NCI-H526 treated with DMSO at 0.1 percent for 48 hours (cell line): Measurements from ENCODE around the gene EXOC2.
A peak's percentile ranks its signal among the peaks of the same experiment; 100 is the strongest.

Experiments
- DNase-seq: peaks from one replicate; lab custom pipeline; 2025; lab: John Stamatoyannopoulos, UW

EXOC2 gene, protein sequence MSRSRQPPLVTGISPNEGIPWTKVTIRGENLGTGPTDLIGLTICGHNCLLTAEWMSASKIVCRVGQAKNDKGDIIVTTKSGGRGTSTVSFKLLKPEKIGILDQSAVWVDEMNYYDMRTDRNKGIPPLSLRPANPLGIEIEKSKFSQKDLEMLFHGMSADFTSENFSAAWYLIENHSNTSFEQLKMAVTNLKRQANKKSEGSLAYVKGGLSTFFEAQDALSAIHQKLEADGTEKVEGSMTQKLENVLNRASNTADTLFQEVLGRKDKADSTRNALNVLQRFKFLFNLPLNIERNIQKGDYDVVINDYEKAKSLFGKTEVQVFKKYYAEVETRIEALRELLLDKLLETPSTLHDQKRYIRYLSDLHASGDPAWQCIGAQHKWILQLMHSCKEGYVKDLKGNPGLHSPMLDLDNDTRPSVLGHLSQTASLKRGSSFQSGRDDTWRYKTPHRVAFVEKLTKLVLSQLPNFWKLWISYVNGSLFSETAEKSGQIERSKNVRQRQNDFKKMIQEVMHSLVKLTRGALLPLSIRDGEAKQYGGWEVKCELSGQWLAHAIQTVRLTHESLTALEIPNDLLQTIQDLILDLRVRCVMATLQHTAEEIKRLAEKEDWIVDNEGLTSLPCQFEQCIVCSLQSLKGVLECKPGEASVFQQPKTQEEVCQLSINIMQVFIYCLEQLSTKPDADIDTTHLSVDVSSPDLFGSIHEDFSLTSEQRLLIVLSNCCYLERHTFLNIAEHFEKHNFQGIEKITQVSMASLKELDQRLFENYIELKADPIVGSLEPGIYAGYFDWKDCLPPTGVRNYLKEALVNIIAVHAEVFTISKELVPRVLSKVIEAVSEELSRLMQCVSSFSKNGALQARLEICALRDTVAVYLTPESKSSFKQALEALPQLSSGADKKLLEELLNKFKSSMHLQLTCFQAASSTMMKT

DNA sequence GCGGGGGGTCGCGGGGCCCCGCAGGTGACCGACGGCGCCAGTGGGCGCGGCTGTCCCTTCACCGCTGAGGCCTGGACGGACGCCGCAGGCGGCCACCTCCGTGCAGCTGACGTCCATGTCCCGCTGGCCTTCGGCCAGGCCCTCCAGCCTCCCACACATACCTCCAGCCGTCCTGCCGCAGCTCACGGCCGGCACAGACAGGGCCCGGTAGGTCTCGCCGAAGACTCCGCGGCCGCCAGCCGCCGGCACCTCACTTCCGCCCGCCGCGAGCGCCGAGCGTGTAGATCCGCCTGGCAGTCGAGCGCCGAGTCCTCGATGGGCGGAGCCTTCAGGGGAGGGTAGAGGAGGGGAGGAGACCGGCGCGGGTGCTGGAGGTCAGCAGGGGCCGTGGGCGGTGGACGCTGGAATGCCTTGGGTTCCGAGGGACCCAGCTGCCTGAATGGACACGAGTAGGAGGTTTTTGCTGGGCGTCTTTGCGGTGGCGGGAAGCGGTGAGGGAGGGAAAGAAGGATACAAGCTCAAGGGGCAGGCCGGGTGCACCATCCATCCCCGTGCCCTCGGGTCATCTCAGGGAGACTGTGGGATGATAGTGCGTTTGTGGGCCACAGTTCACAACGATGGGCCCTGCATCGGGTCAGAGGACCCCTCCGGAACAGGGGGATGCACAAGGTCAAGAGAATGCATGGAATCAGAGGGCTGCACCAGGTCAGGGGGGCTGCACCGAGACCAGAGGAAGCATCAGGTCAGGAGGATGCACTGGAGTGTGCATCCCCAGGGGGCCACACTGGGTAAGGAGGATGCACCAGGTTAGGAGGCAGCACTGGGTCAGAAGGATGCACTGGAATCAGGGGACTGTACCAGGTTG, at the start of gene EXOC2:
TSS of gene EXOC2 (minus strand) at position 282 of the 865 bp plus-strand sequence. CDS start 55,321 bp downstream, outside the sequence.
- DNase-seq: peak; percentile 27

DNA sequence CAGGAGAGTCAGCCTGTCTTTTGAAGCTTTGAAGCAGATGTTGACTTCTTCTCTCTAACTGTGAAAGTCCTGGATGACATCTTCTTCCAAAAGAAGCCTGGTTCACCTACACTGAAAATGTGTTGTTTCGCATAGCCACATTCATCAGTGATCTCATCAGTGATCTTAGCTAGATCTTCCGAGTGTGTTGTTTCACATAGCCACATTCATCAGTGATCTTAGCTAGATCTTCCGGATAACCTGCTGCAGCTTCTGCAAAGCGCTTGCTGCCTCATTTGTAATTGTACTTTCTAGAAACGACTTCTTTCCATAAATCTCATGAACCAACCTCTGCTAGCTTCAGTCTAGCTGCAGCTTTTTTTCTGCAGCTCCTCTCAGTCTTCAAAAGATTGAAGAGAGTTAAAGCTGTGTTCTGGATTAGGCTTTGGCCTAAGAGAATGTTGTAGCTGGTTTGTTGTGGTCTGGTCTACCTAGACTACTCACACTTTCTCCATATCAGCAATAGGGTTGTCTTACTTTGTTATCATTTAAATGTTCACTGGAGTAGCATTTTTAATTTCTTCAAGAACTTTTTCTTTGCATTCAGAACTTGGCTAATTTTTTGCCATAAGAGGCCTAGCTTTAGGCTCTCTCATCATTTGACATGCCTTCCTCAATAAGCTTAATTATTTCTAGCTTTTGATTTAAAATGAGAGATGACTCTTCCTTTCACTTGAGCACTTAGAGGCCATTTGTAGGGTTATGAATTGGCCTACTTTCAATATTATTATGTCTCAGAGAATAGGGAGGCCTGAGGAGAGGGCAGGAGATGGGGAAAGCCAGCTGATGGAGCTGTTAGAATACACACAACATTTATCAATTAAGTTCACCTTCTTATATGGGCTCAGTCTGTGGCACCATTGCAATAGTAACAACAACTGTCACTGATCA, 48.7 kb upstream of the EXOC2 start:
- no peak for DNase-seq

DNA sequence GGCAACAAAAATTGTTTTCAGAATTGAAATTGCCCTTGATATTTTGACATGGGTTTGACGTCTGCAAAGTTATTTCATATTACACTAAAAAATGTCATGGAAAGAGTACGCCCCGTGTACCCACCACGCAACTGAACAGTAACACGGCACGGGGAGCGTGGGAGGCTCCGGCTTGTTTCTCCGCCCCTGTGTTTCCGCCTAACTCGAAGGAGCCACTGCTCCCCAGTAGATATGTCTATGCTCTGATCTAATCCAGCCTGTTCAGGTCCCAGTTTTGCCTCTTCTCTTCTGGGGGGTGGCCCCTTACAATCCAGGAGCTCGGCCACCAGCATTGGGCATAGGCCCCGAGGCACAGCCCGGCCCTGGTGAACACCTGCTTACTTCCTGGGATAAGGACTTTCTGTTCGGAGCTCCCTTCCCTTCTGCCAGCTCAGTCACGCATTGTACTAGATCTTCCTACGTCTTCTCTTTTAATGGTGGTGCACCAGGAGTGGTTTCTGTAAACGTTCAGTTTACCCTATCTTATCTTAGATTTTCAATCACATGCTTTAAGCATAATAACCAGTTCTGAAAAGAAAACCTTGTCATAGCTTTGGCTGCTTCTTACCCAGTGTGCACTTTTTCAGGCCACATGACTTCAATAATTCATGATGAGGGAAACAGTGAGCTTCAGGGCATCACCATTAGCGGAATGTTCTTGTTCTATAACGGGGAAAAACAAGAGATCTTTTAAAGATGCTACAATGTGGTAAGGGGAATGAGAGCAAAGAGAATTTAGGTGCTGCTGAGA, 43.9 kb upstream of the EXOC2 start:
- no peak for DNase-seq

DNA sequence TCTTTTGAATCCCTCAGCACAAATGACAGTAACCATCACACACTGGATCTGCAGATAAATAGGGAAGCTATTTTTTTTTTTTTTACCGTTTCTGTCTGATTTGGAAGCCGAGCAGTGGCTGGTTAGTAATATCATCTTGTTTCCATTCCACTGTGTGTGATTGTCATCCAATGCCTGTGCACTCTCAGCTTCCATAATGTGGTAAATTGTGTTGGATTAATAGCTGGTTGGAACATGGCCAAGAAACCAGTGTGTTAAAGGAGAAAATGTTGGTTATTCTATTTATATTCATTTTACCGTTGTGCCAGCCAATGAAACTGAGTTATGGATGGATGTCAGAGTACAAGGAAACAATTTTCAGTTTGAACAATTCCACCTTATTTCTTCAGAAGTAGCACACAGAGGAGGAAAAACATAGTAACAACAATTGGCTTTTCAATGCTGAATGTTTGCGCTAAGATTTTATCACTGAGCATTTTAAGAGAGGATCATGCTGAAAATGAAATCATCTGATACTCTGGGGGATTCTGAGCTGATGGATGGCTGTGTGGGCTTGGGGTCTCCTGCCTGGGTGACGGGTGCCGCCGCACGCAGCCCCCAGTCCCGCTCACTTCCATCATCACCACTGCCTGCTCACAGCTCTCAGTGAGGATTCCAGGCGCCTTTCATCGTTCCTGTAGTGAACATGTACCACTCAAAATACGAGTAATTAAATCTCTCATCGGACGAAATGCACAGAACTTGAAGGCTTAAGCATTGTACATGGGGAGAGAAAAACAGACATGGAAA, 40.7 kb upstream of the EXOC2 start:
- DNase-seq: no peak

DNA sequence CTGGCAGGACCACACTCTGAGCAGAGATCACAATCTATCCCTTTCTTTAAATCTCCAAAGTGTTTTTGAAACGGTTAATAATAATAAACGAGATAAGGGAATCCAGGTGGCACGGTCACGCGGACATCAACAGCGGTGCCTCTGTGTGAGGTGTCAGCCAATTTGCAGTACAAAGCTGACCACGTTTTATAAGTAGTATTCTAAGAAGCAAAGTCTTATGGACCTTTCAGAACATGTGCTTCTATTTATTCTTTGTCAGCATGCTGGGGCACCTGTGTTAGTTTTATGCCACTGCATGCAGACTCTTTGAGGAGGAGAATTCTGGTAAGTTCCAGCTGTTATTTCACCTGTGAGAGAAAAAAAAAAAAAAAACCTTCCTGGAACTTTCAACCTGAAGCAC, 39.0 kb upstream of the EXOC2 start:
- no peak for DNase-seq

DNA sequence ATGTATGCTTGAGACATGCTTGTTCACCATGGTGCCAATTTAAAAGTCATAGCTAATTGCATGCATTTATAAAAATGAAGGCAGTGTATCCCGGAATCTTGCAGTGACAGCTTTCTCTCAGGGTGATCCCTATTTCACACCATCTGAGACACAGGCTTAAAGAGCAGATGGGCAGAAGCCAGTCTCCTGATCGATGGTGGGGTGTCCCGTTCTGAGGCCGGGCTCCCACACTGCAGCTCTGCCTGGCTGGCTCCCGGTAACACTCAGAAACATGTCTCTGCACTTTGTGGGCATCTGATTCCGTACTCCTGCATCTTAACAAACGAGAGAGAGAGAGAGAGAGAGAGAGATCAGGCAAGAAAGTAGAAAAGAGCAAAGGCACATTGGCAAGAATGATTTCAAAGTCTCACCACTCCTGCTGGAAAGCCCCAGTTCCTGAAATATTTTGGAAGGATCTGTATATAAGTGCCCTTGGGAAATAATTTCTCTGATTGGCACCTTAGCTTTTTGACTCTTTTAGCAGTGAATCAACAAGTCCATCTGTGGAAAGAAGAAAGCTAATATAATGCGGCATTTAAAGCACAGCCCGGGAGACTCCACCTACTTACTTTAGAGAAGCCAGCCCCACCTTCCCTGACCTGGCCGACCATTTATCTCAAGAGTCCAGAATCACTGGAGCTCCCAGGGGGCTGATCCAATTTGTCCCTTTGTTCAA, 36.8 kb upstream of the EXOC2 start:
- DNase-seq: no peak

DNA sequence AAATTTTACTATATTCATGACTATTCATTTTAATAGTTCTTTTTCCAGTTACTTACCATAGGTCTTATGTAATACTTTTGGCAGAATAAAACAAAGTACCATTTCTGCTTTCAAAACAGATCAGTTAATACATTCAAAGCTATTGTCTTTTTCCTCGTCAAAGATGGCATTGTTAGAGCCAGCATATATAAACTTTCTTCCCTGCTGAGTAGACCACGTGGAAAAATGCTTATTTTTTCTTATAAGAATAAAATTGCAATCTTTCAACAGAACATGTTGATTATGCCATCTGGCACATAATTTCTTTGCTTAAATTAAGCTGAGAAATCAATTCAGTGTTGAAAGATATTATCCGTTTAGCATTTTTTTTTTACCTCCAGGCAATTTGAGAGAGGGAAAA, 34.9 kb upstream of the EXOC2 start:
- DNase-seq: no peak

DNA sequence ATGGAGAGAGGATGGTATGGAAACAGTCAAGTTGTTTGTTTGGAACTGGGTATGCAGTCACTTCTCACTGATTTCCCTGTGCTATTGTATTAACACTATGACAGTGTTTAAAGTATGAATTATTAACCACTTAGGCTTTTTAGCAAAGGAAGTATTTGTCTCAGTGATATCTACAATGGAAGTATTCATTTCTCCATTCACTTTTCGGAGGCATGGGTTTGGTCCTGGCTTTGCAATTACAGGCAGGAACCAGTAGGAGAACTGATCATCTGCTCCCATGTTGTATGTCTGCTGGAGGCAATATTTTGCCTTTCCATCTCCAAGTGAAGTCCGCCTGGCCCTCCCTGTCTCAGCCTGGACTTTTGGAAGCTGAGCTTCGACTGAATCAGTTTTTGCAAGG, 30.6 kb upstream of the EXOC2 start:
- no peak for DNase-seq

DNA sequence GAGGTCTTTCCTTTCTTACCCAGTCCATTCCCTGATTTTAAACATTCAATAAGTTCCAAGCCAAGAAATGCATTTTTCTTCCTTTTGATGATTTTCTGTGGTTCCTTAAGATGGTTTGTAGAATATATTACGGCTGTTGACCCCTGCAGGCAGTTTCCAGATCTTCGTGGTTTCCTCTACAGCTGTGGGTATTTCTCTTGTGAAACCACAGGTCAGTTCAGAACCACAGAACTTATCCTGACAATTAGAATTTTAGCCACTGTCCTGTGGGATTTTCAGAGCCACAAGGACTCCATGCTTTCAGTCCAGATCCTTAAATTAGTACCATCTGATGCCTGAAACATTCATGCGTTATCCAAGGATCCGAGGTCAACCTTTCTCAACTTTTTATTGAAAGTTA, 29.7 kb upstream of the EXOC2 start:
- no peak for DNase-seq

DNA sequence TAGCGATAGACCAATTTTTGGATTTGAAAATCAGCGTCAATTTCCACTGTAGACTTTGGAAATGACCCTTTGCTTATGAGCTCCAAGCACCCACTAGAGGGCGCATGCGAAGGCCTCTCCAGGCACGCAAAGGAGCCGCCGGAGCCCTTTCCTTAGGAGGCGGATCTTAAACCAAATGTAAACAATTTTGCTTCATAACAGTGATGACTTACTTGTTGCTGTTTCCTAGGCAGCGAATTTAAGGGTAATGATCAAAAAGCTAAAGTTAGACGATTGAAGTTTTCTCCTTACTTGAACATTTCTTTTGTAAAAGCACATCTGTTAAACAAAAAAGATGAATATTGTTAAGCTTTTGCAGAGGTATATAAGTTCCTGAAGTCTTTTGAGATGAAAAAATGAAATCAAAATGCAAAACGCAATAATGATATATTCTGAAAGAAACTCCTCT, 29.2 kb upstream of the EXOC2 start:
- peak; percentile 35 for DNase-seq

DNA sequence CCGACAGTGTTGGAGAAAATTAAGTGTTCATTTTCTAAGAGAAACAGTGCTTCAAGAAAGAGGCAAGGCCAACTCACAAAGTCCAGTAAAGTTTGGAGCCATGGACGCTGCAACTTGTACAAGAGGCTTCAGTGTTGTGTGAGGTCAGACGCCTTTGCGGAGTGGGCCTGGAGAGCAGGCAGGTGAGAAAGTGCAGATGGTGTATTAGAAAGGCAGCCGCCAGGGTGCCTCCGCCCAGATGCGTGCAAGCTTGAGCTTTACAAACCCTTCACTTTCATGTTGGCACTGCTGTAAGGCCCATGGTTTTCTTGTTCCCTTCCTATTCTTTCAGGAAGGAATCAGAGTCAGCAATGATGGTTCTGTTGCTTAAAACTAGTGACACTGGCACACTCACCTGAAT, 25.4 kb upstream of the EXOC2 start:
- DNase-seq: no peak

DNA sequence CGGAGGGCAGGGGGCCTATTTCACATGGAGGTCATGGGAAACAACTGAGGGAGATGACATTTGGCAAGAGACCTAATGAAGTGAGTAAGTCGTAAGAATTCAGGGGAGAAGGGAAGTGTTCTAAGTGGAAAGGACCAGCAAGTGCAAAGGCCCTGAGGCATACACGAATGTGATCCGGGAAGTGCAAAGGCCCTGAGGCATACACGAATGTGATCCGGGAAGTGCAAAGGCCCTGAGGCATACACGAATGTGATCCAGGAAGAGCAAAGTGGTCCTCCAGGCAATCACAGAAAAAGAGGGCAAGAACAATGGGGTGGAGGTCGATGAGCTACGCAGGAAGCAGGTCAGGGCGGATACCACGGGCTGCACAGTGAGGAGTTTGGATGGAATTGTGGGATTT, 24.2 kb upstream of the EXOC2 start:
- no peak for DNase-seq

DNA sequence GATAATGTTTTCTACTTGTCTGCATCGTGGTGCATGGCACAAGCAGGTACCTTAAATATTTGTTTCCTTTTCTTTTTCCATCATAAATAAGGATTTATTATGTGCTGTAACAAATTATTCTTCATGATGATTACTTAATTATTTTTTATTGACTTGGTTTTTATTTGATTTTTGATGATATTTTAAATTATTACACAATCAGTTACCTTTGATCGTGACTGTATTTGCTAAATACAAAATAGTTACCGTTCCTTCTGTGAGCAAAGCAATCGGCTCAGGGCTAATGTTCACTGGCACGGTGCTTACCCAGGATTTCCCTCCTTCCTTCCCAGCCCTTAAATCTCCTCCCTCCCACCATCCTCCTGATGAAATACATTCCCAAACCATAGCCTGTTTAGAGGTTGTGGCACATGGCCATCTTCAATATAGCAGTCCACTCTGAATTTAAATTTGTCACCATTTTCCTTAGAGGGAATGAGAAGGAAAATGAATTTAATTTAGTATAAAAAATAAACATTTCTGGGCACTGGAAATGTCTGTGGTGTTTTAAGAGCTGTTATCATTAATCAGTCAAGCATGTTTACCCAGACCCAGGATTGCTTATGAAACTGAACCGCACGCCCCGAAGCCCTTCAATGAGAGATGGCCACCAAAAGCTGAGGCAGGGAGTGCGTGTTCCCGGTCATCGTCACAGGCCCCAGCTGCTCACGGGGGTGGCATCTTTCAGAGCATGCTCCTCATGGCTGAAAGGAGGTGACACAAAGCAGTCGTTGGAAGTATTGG, 23.0 kb upstream of the EXOC2 start:
- no peak for DNase-seq

DNA sequence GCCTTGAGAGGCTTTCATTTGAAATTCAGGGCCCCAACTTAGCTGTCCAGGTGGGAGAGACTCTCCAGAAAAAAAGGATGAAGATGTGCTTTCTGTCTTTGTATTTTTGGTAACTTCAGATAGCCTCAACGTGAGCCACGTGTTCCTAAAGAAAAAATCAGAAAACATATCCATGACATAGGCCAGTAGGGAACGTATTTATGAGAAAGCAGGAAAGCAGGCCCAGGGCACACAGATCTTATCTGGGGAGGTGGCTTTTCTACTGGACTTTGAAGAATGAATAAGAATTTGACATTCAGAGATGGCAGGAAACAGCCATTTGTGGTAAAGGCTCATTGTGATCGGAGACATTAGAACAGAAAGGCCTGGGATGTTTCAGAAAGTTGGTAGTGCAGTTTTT, 21.2 kb upstream of the EXOC2 start:
- DNase-seq: no peak

DNA sequence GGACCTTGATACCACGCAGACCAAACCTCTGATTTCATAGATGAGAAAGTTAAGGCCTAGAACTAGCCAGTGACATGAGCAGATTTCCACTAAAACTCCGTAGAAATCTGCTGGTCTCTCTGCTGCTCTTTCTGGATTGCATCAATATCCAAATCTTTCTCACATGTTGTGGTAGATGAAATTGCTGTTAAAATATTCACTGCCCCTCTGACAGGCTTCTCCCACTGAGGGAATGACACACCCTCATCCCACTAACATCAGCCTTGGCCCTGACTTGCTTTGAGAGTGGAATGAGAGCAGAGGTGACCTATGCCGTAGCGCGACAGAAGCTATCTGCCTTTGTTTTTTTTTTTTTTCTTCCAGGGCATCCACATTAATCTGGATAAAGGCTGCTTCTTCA, 20.4 kb upstream of the EXOC2 start:
- no peak for DNase-seq

DNA sequence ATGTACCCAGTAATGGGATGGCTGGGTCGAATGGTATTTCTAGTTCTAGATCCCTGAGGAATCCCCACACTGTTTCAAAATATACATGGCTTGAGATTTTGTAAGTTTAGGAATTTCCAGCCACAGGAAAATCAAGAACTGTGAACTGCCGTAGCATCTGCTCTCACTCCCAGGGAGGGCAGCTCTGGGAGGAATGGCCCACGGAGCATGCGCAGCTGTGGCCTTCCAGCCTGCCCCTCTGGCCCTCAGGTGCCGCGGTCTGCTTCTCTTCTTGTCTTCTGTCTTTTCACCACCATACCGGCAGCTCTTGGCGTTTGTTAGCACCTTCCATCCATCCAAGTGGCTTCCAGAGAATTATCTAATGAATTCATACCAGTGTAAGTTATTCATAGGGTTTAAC, 19.9 kb upstream of the EXOC2 start:
- DNase-seq: no peak

DNA sequence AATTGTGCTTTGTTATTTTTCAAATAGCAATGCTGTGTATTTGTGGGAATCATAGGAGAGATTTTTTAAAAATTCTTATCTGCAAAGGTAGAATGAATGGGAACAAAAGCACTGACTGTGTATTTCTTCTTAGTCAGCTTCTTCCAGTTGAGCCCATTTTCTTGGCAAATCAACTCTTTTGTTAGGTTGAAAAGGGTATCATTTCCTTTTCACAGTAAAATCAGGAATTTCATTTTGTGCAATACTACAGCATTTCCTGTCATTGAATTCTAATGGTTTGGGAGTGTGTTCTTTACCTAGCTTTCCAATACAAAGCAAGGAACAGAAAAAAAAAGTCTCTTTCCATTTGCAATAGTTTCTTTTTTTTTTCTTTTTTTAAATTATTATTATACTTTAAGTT, 19.0 kb upstream of the EXOC2 start:
- DNase-seq: no peak
